GM12878 (cell line): ENCODE results near the gene OR2H2. TPM values are rescaled to one million over a fixed set of nuclear protein-coding genes. Genes with fewer than 3 reads are reported as not detected.
A peak's percentile ranks its signal among the peaks of the same experiment; 100 is the strongest.

Source experiments
- ATAC-seq: fragments of 200-7000 bp; cut with Tn5 transposase; 3 replicates; pipeline ENCODE4 v1.9.1; 2020; ENCODE audit warnings: mild to moderate bottlenecking, moderate library complexity
- BruUV-seq: library from RNA; stranded (reverse); fragments of 400-500 nt; replicated peaks from 2 replicates; lab custom pipeline; 2021; lab: Mats Ljungman, UMichigan
- CTCF ChIA-PET: fragments of 300-600 bp; sonication (Branson Sonifier 250); formaldehyde crosslinking; extraction: SDS; loops from one replicate; lab custom pipeline; 2021; ENCODE audit warnings: inconsistent platforms; lab: Yijun Ruan, JAX
- POLR2A ChIA-PET: fragments of 350-600 bp; formaldehyde crosslinking; extraction: SDS; loops from one replicate; lab custom pipeline; 2021; ENCODE audit warnings: inconsistent platforms; lab: Charles Lee
- RAD21 ChIA-PET: fragments of 300-600 bp; sonication (Branson Sonifier 250); formaldehyde crosslinking; loops from one replicate; lab custom pipeline; 2023; ENCODE audit warnings: antibody characterized with exemption; ENCODE audit not compliant: unreplicated experiment; lab: Charles Lee
- SMC1A ChIA-PET: fragments of 300-600 bp; sonication (Branson Sonifier 250); formaldehyde crosslinking; loops from one replicate; lab custom pipeline; 2023; ENCODE audit not compliant: unreplicated experiment, uncharacterized antibody; lab: Charles Lee
- DNase-seq: peaks from one replicate; pipeline ENCODE4 v3.0.0-alpha.2; 2011; ENCODE audit warnings: low read depth, low spot score
- FAIRE-seq: peaks from 3 replicates; lab custom pipeline; 2011; peaks lifted over from hg19 to GRCh38; lab: Jason Lieb, UNC
- H2AFZ ChIP-seq: 2 replicates; pipeline ENCODE4 v1.6.0; 2011; ENCODE audit warnings: low read depth, low read length, control low read depth; ENCODE audit not compliant: control insufficient read depth
- H3K27ac ChIP-seq: 2 replicates; pipeline ENCODE4 v1.5.1; 2011; ENCODE audit warnings: control low read depth; ENCODE audit not compliant: control insufficient read depth, insufficient read depth
- H3K27me3 ChIP-seq, 2 experiments: replicated peaks in 1 of 2; 2 replicates each; pipeline versions ENCODE4 v1.6.0 to v1.6.1; 2011; ENCODE audit warnings: low read length in 1 of 2; ENCODE audit not compliant: control insufficient read depth in 2 of 2, insufficient read depth in 2 of 2
- H3K36me3 ChIP-seq, 2 experiments: 2 replicates each; pipeline ENCODE4 v1.5.1; 2011; ENCODE audit warnings: low read length in 1 of 2; ENCODE audit not compliant: control insufficient read depth in 2 of 2, insufficient read depth in 2 of 2
- H3K4me1 ChIP-seq: 2 replicates; pipeline ENCODE4 v1.6.1; 2011; ENCODE audit warnings: mild to moderate bottlenecking, low read length, moderate library complexity, mixed read lengths; ENCODE audit not compliant: control insufficient read depth, insufficient read depth
- H3K4me2 ChIP-seq: 2 replicates; pipeline ENCODE4 v1.6.0; 2011; ENCODE audit warnings: control low read depth; ENCODE audit not compliant: control insufficient read depth, insufficient read depth
- H3K4me3 ChIP-seq: fragments of 200-600 bp; sonication (generic); 2 replicates; pipeline ENCODE4 v1.5.1; 2016
- H3K79me2 ChIP-seq: 2 replicates; pipeline ENCODE4 v1.6.0; 2011; ENCODE audit warnings: low read length; ENCODE audit not compliant: control insufficient read depth, insufficient read depth
- H3K9ac ChIP-seq: 2 replicates; pipeline ENCODE4 v1.8.0; 2011; ENCODE audit warnings: low read length, control low read depth, mixed read lengths; ENCODE audit not compliant: control insufficient read depth, insufficient read depth
- H3K9me3 ChIP-seq: replicated peaks from 3 replicates; pipeline ENCODE4 v1.5.1; 2011; ENCODE audit warnings: mild to moderate bottlenecking, low read length; ENCODE audit not compliant: control insufficient read depth, insufficient read depth
- H4K20me1 ChIP-seq: 2 replicates; pipeline ENCODE4 v1.6.0; 2011; ENCODE audit not compliant: control insufficient read depth, insufficient read depth
- CBFB ChIP-seq: IDR thresholded peaks from 2 replicates; pipeline ENCODE4 v1.6.1; 2016; ENCODE audit warnings: antibody characterized with exemption, low read depth
- DPF2 ChIP-seq: fragments of 450-650 bp; IDR thresholded peaks from 2 replicates; pipeline ENCODE4 v1.6.1; 2017; ENCODE audit warnings: mild to moderate bottlenecking
- ETV6 ChIP-seq, 2 experiments: fragments of 450-650 bp in 1 of 2; IDR thresholded peaks in 1 of 2; conservative IDR thresholded peaks in 1 of 2; 2 replicates each; pipeline ENCODE4 v1.6.1; 2014; ENCODE audit warnings: antibody characterized with exemption in 1 of 2, borderline replicate concordance in 1 of 2, low read depth in 1 of 2, mild to moderate bottlenecking in 1 of 2, moderate library complexity in 1 of 2
- GATAD2B ChIP-seq: fragments of 450-650 bp; conservative IDR thresholded peaks from 2 replicates; pipeline ENCODE4 v1.6.1; 2017; ENCODE audit warnings: low read depth, mild to moderate bottlenecking, moderate library complexity
- HDAC6 ChIP-seq: fragments of 200-600 bp; sonication (generic); IDR thresholded peaks from one replicate; pipeline ENCODE4 v1.8.0; 2017; ENCODE audit warnings: antibody characterized with exemption; ENCODE audit not compliant: unreplicated experiment
- JUNB ChIP-seq: IDR thresholded peaks from 2 replicates; pipeline ENCODE4 v1.6.1; 2016; ENCODE audit warnings: antibody characterized with exemption, mild to moderate bottlenecking
- KAT2A ChIP-seq: conservative IDR thresholded peaks from 2 replicates; pipeline ENCODE4 v1.6.1; 2011; ENCODE audit warnings: low read depth, low read length; ENCODE audit not compliant: control insufficient read depth
- MXI1 ChIP-seq: fragments of 150-350 bp; IDR thresholded peaks from 2 replicates; pipeline ENCODE4 v1.6.1; 2011; ENCODE audit warnings: low read depth, mild to moderate bottlenecking, inconsistent platforms, low read length, improper control_type of control experiment
- NR2F1 ChIP-seq: fragments of 450-650 bp; conservative IDR thresholded peaks from 2 replicates; pipeline ENCODE4 v1.6.1; 2017; ENCODE audit warnings: mild to moderate bottlenecking
- SUZ12 ChIP-seq: fragments of 200-600 bp; sonication (generic); IDR thresholded peaks from one replicate; pipeline ENCODE4 v1.6.1; 2018; ENCODE audit warnings: antibody characterized with exemption, mild to moderate bottlenecking; ENCODE audit not compliant: unreplicated experiment
- TAF1 ChIP-seq: IDR thresholded peaks from 2 replicates; pipeline ENCODE4 v1.6.1; 2011; ENCODE audit warnings: mild to moderate bottlenecking, low read depth, low read length, borderline replicate concordance
- ZNF207 ChIP-seq: fragments of 450-650 bp; IDR thresholded peaks from 2 replicates; pipeline ENCODE4 v1.6.1; 2014; ENCODE audit warnings: antibody characterized with exemption, mild to moderate bottlenecking, borderline replicate concordance
- WGBS: methylation state at CpG from one replicate; pipeline ENCODE4 v1.1.6; 2016; ENCODE audit warnings: low lambda C conversion rate; ENCODE audit not compliant: insufficient replicate concordance, insufficient coverage; ENCODE audit errors: missing lambda C conversion rate; 5-methylcytosine and 5-hydroxymethylcytosine counted together
- in situ Hi-C: fragments of 300-500 bp; cut with MboI; formaldehyde crosslinking; loops from 9 replicates; pipeline ENCODE4 v1.14.3; 2018; ENCODE audit warnings: mixed read lengths
- intact Hi-C: fragments of 100-400 bp; cut with micrococcal nuclease; formaldehyde crosslinking; loops from one replicate; pipeline ENCODE4 v1.14.2; 2022; ENCODE audit not compliant: unreplicated experiment
- polyA plus RNA-seq, 11 experiments: library from polyadenylated mRNA; depleted of rRNA in 4 of 11; unstranded in 6 of 11; stranded (reverse) in 5 of 11; fragments of >200 nt; fragmentation: Nextera tagmentation in 4 of 11; fragmentation: Illumina TruSeq in 1 of 11; extraction: Ambion mirVana in 4 of 11; extraction: Trizol in 1 of 11; gene quantifications; 1 replicate in 1 of 11; 2 replicates in 10 of 11; pipeline versions ENCODE4 v1.2.1 to v1.2.3, GENCODE V29; 2011 to 2016; ENCODE audit warnings: inconsistent platforms in 2 of 11, missing spikeins in 2 of 11, low read depth in 1 of 11
- total RNA-seq, 4 experiments: library from RNA; depleted of rRNA in 3 of 4; stranded (reverse); fragments of >200 nt in 3 of 4; fragmentation: Illumina TruSeq in 1 of 4; extraction: Trizol in 1 of 4; gene quantifications; 2 replicates each; pipeline versions ENCODE4 v1.2.1 to v1.2.3, GENCODE V29; 2013 to 2021
- TF ChIP-seq, protein P1 (sequence below): IDR thresholded peaks from 2 replicates; pipeline ENCODE4 v1.6.1; 2012; ENCODE audit warnings: low read depth, low read length, improper control_type of control experiment
- TF ChIP-seq, protein P2 (sequence below): fragments of 450-650 bp; IDR thresholded peaks from 2 replicates; pipeline ENCODE4 v1.6.1; 2017; ENCODE audit warnings: antibody characterized with exemption, mild to moderate bottlenecking, moderate library complexity

Gene OR2H2
- total and polyA plus RNA-seq, 10 of the 15 experiments (the other 5 are each of a cell fraction or from before 2014, with no cell fraction given), result not detected

DNA sequence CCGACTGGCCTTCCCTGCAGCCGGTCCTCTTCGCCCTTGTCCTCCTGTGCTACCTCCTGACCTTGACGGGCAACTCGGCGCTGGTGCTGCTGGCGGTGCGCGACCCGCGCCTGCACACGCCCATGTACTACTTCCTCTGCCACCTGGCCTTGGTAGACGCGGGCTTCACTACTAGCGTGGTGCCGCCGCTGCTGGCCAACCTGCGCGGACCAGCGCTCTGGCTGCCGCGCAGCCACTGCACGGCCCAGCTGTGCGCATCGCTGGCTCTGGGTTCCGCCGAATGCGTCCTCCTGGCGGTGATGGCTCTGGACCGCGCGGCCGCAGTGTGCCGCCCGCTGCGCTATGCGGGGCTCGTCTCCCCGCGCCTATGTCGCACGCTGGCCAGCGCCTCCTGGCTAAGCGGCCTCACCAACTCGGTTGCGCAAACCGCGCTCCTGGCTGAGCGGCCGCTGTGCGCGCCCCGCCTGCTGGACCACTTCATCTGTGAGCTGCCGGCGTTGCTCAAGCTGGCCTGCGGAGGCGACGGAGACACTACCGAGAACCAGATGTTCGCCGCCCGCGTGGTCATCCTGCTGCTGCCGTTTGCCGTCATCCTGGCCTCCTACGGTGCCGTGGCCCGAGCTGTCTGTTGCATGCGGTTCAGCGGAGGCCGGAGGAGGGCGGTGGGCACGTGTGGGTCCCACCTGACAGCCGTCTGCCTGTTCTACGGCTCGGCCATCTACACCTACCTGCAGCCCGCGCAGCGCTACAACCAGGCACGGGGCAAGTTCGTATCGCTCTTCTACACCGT is 31.5 kb upstream of the OR2H2 start:
- Histone ChIP-seq H3K9ac (no peak overlapping the region), H3K27me3 (peaks cover 1 to 5% of the 10 kb centered on the region in 2 experiments; a peak in 2 of 4 replicates)

DNA sequence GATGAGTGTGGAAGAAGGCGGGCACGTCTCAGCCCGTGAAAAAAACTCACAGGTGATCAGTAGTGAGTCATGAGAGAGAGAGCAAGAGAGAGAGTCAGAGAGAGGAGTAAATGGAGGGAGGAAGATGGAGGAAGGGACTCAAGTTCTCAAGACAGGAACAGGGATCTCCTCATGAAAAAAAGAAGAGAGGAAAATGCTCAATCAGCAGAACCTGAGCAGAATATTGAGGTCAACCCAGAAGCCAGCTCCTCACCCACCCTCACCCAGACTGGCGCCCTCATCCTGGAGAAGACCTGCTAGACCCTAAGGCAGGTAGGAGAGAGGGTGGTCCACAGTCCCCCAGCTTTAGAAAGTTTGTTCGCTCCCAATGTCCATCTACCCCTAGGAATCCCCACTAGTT is 30.2 kb upstream of the OR2H2 start:
- ATAC-seq (no peak), DNase-seq (no peak), FAIRE-seq (no peak)
- CTCF ChIA-PET, result interaction anchor here (0.9 to 1.5 kb wide), 2 partner anchors 35 to 95 kb away, joined by 3 to 4 read pairs; no protein-coding TSS in a partner anchor
- Histone ChIP-seq H3K9me3 (no peaks in the 10 kb centered on the region; the same call in 2 of the 3 replicates), H3K4me3 (no peak overlapping the region), H3K27ac (no peak overlapping the region), H2AFZ (no peak overlapping the region), H3K4me1 (no peaks in the 10 kb centered on the region; the same call in 1 of the 2 replicates), H4K20me1 (no peaks in the 10 kb centered on the region), H3K27me3 (peaks cover 1 to 5% of the 10 kb centered on the region in 2 experiments; a peak in 2 of 4 replicates), H3K4me2 (no peak overlapping the region), H3K9ac (no peak overlapping the region), H3K36me3 (no peaks in the 10 kb centered on the region), H3K79me2 (no peaks in the 10 kb centered on the region)
- POLR2A ChIA-PET, result no interaction called here
- intact Hi-C loops, result no loop called here
- SMC1A ChIA-PET, result interaction anchor here (1.1 kb wide), 1 partner anchor 10 kb away, joined by 3 read pairs; no protein-coding TSS in a partner anchor
- no TSS peak for BruUV-seq
- WGBS, result 39% methylated on average over 5 of the region's 5 CpGs
- RAD21 ChIA-PET, result no interaction called here
- in situ Hi-C loops, result no loop called here
- TF ChIP-seq ZNF207, result no peak
- TF ChIP-seq NR2F1, result no peak
- TF ChIP-seq MXI1, result no peak
- TF ChIP-seq ETV6 (conservative IDR thresholded peaks at IDR 0.05 in 1 of 2, IDR thresholded peaks at IDR 0.05 in 1 of 2; ENCODE audit: borderline replicate concordance in 1 of 2, low read depth in 1 of 2), result no peak
- TF ChIP-seq, protein P1, sequence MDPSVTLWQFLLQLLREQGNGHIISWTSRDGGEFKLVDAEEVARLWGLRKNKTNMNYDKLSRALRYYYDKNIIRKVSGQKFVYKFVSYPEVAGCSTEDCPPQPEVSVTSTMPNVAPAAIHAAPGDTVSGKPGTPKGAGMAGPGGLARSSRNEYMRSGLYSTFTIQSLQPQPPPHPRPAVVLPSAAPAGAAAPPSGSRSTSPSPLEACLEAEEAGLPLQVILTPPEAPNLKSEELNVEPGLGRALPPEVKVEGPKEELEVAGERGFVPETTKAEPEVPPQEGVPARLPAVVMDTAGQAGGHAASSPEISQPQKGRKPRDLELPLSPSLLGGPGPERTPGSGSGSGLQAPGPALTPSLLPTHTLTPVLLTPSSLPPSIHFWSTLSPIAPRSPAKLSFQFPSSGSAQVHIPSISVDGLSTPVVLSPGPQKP, result no peak
- no peak for TF ChIP-seq CBFB
- TF ChIP-seq KAT2A, result no peak
- TF ChIP-seq, protein P2, sequence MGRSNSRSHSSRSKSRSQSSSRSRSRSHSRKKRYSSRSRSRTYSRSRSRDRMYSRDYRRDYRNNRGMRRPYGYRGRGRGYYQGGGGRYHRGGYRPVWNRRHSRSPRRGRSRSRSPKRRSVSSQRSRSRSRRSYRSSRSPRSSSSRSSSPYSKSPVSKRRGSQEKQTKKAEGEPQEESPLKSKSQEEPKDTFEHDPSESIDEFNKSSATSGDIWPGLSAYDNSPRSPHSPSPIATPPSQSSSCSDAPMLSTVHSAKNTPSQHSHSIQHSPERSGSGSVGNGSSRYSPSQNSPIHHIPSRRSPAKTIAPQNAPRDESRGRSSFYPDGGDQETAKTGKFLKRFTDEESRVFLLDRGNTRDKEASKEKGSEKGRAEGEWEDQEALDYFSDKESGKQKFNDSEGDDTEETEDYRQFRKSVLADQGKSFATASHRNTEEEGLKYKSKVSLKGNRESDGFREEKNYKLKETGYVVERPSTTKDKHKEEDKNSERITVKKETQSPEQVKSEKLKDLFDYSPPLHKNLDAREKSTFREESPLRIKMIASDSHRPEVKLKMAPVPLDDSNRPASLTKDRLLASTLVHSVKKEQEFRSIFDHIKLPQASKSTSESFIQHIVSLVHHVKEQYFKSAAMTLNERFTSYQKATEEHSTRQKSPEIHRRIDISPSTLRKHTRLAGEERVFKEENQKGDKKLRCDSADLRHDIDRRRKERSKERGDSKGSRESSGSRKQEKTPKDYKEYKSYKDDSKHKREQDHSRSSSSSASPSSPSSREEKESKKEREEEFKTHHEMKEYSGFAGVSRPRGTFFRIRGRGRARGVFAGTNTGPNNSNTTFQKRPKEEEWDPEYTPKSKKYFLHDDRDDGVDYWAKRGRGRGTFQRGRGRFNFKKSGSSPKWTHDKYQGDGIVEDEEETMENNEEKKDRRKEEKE, result no peak

More for the DNA sequence above, 31.5 kb upstream of the OR2H2 start:
- no peaks in the 10 kb centered on the region for H3K36me3 ChIP-seq
- no peak for FAIRE-seq
- ATAC-seq, result peak; percentile 61
- TF ChIP-seq TAF1 (no peak), GATAD2B (peak; percentile 58; the same call in 1 of the 2 replicates), HDAC6 (peak; percentile 60), DPF2 (0 out of 2 replicates have a peak, but pooled peaks have one; percentile 38), SUZ12 (peak; percentile 9), ZNF207 (no peak), JUNB (no peak)
- no peaks in the 10 kb centered on the region for H3K79me2 ChIP-seq
- H3K4me1 ChIP-seq, result no peaks in the 10 kb centered on the region; the same call in 1 of the 2 replicates
- 12% methylated on average over 77 of the region's 83 CpGs for WGBS
- H3K4me2 ChIP-seq, result peak overlapping the region; percentile 67
- in situ Hi-C loops (no loop called here), intact Hi-C loops (no loop called here)
- DNase-seq, result no peak
- no TSS peak for BruUV-seq
- CTCF ChIA-PET, result interaction anchor here (1.0 to 1.3 kb wide), 2 partner anchors 96 to 100 kb away, joined by 4 to 5 read pairs; no protein-coding TSS in a partner anchor
- H3K9me3 ChIP-seq, result no peaks in the 10 kb centered on the region; the same call in 2 of the 3 replicates
- SMC1A ChIA-PET, result no interaction called here
- no peak overlapping the region for H3K27ac ChIP-seq
- POLR2A ChIA-PET, result no interaction called here
- H3K4me3 ChIP-seq, result no peak overlapping the region
- no peaks in the 10 kb centered on the region for H4K20me1 ChIP-seq
- RAD21 ChIA-PET, result no interaction called here
- H2AFZ ChIP-seq, result peak overlapping the region; percentile 5; the same call in 1 of the 2 replicates
